Naive thymus-derived CD4-positive, alpha-beta T cell (primary cell): ENCODE results near the gene LSG1. TPM values are rescaled to one million over a fixed set of nuclear protein-coding genes. Genes with fewer than 3 reads are reported as not detected.

Experiments used
- ATAC-seq: fragments of 150-1000 bp; cut with Tn5 transposase; 2 replicates; pipeline ENCODE4 v1.10.0; 2021; ENCODE audit warnings: mild to moderate bottlenecking, moderate library complexity
- CTCF ChIA-PET: fragments of 350-600 bp; sonication (Branson Sonifier 250); formaldehyde crosslinking; loops from one replicate; lab custom pipeline; 2021; ENCODE audit warnings: antibody characterized with exemption; lab: Charles Lee
- POLR2A ChIA-PET: fragments of 350-600 bp; sonication (Branson Sonifier 250); formaldehyde crosslinking; loops from one replicate; lab custom pipeline; 2021; ENCODE audit warnings: antibody characterized with exemption, inconsistent platforms; lab: Charles Lee
- DNase-seq, 9 donors: peaks; one replicate each; pipeline versions ENCODE4 v3.0.0 to v3.0.0-alpha.2; 2020 to 2022; ENCODE audit warnings: mixed read lengths in 1 of 9
- H3K27ac ChIP-seq: one replicate; pipeline ENCODE4 v1.7.0; 2013; ENCODE audit warnings: mild to moderate bottlenecking, low read depth, low read length, moderate library complexity
- H3K27me3 ChIP-seq, 2 donors: one replicate each; pipeline ENCODE4 v1.7.0; 2013; ENCODE audit warnings: low read length in 2 of 2, mild to moderate bottlenecking in 2 of 2, moderate library complexity in 2 of 2; ENCODE audit not compliant: control insufficient read depth in 2 of 2, insufficient read depth in 2 of 2
- H3K36me3 ChIP-seq, 3 experiments: 1 replicate in 2 of 3; 2 replicates in 1 of 3; pipeline ENCODE4 v1.7.0; 2013; ENCODE audit warnings: low read length in 3 of 3, mild to moderate bottlenecking in 3 of 3, moderate library complexity in 1 of 3; ENCODE audit not compliant: insufficient read depth in 3 of 3, control insufficient read depth in 2 of 3
- H3K4me1 ChIP-seq, 2 donors: one replicate each; pipeline ENCODE4 v1.7.0; 2013; ENCODE audit warnings: low read length in 2 of 2, mild to moderate bottlenecking in 2 of 2, moderate library complexity in 1 of 2; ENCODE audit not compliant: control insufficient read depth in 2 of 2, insufficient read depth in 2 of 2
- H3K4me3 ChIP-seq: 2 replicates; pipeline ENCODE4 v1.7.0; 2013; ENCODE audit warnings: mild to moderate bottlenecking, low read length
- H3K9me3 ChIP-seq, 3 experiments: 1 replicate in 2 of 3; 2 replicates in 1 of 3; pipeline ENCODE4 v1.7.0; 2013; ENCODE audit warnings: low read length in 3 of 3; ENCODE audit not compliant: control insufficient read depth in 2 of 3
- H3K27ac Mint-ChIP-seq, 9 donors: one replicate each; pipeline ENCODE4 v1.8.0; 2020 to 2022; ENCODE audit warnings: mixed read lengths in 9 of 9, mild to moderate bottlenecking in 8 of 9, moderate library complexity in 5 of 9, inconsistent platforms in 2 of 9
- H3K27me3 Mint-ChIP-seq, 5 donors: one replicate each; pipeline ENCODE4 v1.8.0; 2021 to 2022; ENCODE audit warnings: mixed read lengths in 5 of 5, mild to moderate bottlenecking in 1 of 5
- H3K36me3 Mint-ChIP-seq, 5 donors: one replicate each; pipeline ENCODE4 v1.8.0; 2020 to 2022; ENCODE audit warnings: mixed read lengths in 5 of 5, mild to moderate bottlenecking in 3 of 5, inconsistent platforms in 1 of 5
- H3K4me1 Mint-ChIP-seq, 7 donors: one replicate each; pipeline ENCODE4 v1.8.0; 2020 to 2022; ENCODE audit warnings: mixed read lengths in 7 of 7, mild to moderate bottlenecking in 3 of 7, inconsistent platforms in 1 of 7
- H3K4me3 Mint-ChIP-seq, 10 donors: one replicate each; pipeline ENCODE4 v1.8.0; 2020 to 2022; ENCODE audit warnings: mild to moderate bottlenecking in 10 of 10, mixed read lengths in 10 of 10, moderate library complexity in 6 of 10, inconsistent platforms in 2 of 10
- H3K9me3 Mint-ChIP-seq, 11 donors: one replicate each; pipeline ENCODE4 v1.8.0; 2020 to 2022; ENCODE audit warnings: mixed read lengths in 11 of 11, mild to moderate bottlenecking in 4 of 11, inconsistent platforms in 1 of 11, moderate library complexity in 1 of 11
- intact Hi-C, 2 donors: fragments of 100-400 bp; cut with micrococcal nuclease; formaldehyde crosslinking; loops; one replicate each; pipeline ENCODE4 v1.15.1; 2023
- polyA plus RNA-seq, 2 donors: library from polyadenylated mRNA; unstranded; fragments of 300-500 nt; fragmentation: Illumina TruSeq; gene quantifications; one replicate each; pipeline ENCODE4 v1.2.3, GENCODE V29; 2021
- total RNA-seq, 6 experiments: library from RNA in 5 of 6; stranded (reverse) in 5 of 6; gene quantifications; 1 replicate in 5 of 6; 2 replicates in 1 of 6; pipeline ENCODE4 v1.2.3 and lab custom pipeline; 2021 to 2026

LSG1 gene
- total and polyA plus RNA-seq, 7 experiments from 2014 or later, result 18.4 to 59.2 (median 44.5) TPM

- Mint-ChIP-seq H3K4me3 (no peak overlapping the region), H3K27me3 (no peaks in the 10 kb centered on the region), H3K4me1 (no peaks in the 10 kb centered on the region), H3K36me3 (no peaks in the 10 kb centered on the region), H3K27ac (no peak overlapping the region), H3K9me3 (no peaks in the 10 kb centered on the region)
- Histone ChIP-seq H3K4me1 (no peaks in the 10 kb centered on the region), H3K4me3 (no peak overlapping the region), H3K27me3 (no peaks in the 10 kb centered on the region), H3K36me3 (no peaks in the 10 kb centered on the region), H3K27ac (no peak overlapping the region), H3K9me3 (no peaks in the 10 kb centered on the region)
- ChIA-PET CTCF (interaction anchor here (1.3 kb wide), 1 partner anchor 133 kb away, joined by 3 read pairs; no protein-coding TSS in a partner anchor), POLR2A (no interaction called here)
- DNase-seq (no peak), ATAC-seq (no peak)
- intact Hi-C loops, result no loop called here
Measured at GRCh38 chr3:194604837-194605236, 67.2 kb downstream of the LSG1 start.

- no peaks in the 10 kb centered on the region for H3K36me3 ChIP-seq
- ChIA-PET POLR2A (no interaction called here), CTCF (no interaction called here)
- H3K4me1 ChIP-seq, result no peaks in the 10 kb centered on the region
- no peaks in the 10 kb centered on the region for H3K27me3 ChIP-seq
- no peak overlapping the region for H3K27ac Mint-ChIP-seq
- no peak overlapping the region for H3K27ac ChIP-seq
- ATAC-seq (no peak), DNase-seq (no peak)
- no peaks in the 10 kb centered on the region for H3K4me1 Mint-ChIP-seq
- no peaks in the 10 kb centered on the region for H3K27me3 Mint-ChIP-seq
- H3K9me3 ChIP-seq, result no peaks in the 10 kb centered on the region
- no peak overlapping the region for H3K4me3 Mint-ChIP-seq
- no peaks in the 10 kb centered on the region for H3K36me3 Mint-ChIP-seq
- no peak overlapping the region for H3K4me3 ChIP-seq
- no peaks in the 10 kb centered on the region for H3K9me3 Mint-ChIP-seq
- intact Hi-C loops, result no loop called here
Measured at GRCh38 chr3:194604126-194604525, 67.9 kb downstream of the LSG1 start.

GRCh38 chr3:194602669-194603171 is 69.3 kb downstream of the LSG1 start:
- intact Hi-C loops, result no loop called here
- Histone ChIP-seq H3K4me1 (no peaks in the 10 kb centered on the region), H3K9me3 (no peaks in the 10 kb centered on the region), H3K36me3 (no peaks in the 10 kb centered on the region), H3K4me3 (no peak overlapping the region), H3K27me3 (no peaks in the 10 kb centered on the region), H3K27ac (no peak overlapping the region)
- H3K9me3 Mint-ChIP-seq, result no peaks in the 10 kb centered on the region
- H3K4me1 Mint-ChIP-seq, result no peaks in the 10 kb centered on the region
- no peak overlapping the region for H3K4me3 Mint-ChIP-seq
- DNase-seq (no peak), ATAC-seq (no peak)
- CTCF ChIA-PET, result interaction anchor here (0.7 kb wide), 2 partner anchors 586 to 784 kb away, joined by 3 read pairs; no protein-coding TSS in a partner anchor
- H3K27me3 Mint-ChIP-seq, result no peaks in the 10 kb centered on the region
- POLR2A ChIA-PET, result interaction anchor here (0.6 kb wide), 1 partner anchor 161 kb away, joined by 3 read pairs; no protein-coding TSS in a partner anchor
- H3K36me3 Mint-ChIP-seq, result no peaks in the 10 kb centered on the region
- H3K27ac Mint-ChIP-seq, result no peak overlapping the region

- Histone ChIP-seq H3K27ac (no peak overlapping the region), H3K27me3 (no peaks in the 10 kb centered on the region), H3K4me1 (no peaks in the 10 kb centered on the region), H3K9me3 (no peaks in the 10 kb centered on the region), H3K36me3 (no peaks in the 10 kb centered on the region), H3K4me3 (no peak overlapping the region)
- Mint-ChIP-seq H3K27ac (peak overlapping the region in 2 of 9 donors; percentile 38 to 46), H3K36me3 (no peaks in the 10 kb centered on the region), H3K9me3 (no peaks in the 10 kb centered on the region), H3K4me3 (no peak overlapping the region), H3K4me1 (peaks cover 0 to 5% (median 4%) of the 10 kb centered on the region in 7 donors), H3K27me3 (no peaks in the 10 kb centered on the region)
- ChIA-PET CTCF (no interaction called here), POLR2A (no interaction called here)
- DNase-seq (no peak), ATAC-seq (no peak)
- intact Hi-C loops, result no loop called here
Measured at GRCh38 chr3:194598771-194599557, 73.0 kb downstream of the LSG1 start.

- no peaks in the 10 kb centered on the region for H3K9me3 Mint-ChIP-seq
- H3K36me3 Mint-ChIP-seq, result no peaks in the 10 kb centered on the region
- H3K27me3 ChIP-seq, result no peaks in the 10 kb centered on the region
- no peak overlapping the region for H3K4me3 ChIP-seq
- no peaks in the 10 kb centered on the region for H3K4me1 ChIP-seq
- no peaks in the 10 kb centered on the region for H3K36me3 ChIP-seq
- CTCF ChIA-PET, result interaction anchor here (0.8 kb wide), 1 partner anchor 191 kb away, joined by 3 read pairs; no protein-coding TSS in a partner anchor
- ATAC-seq (no peak), DNase-seq (no peak)
- H3K27ac Mint-ChIP-seq, result no peak overlapping the region
- POLR2A ChIA-PET, result no interaction called here
- H3K27me3 Mint-ChIP-seq, result no peaks in the 10 kb centered on the region
- H3K4me3 Mint-ChIP-seq, result no peak overlapping the region
- H3K27ac ChIP-seq, result no peak overlapping the region
- intact Hi-C loops, result no loop called here
- H3K4me1 Mint-ChIP-seq, result peaks cover 0 to 7% (median 4%) of the 10 kb centered on the region in 7 donors
- H3K9me3 ChIP-seq, result no peaks in the 10 kb centered on the region
Measured at GRCh38 chr3:194596906-194597305, 75.1 kb downstream of the LSG1 start.

GRCh38 chr3:194592798-194593752 is 78.9 kb downstream of the LSG1 start:
- ATAC-seq (no peak), DNase-seq (no peak)
- Mint-ChIP-seq H3K27ac (no peak overlapping the region), H3K36me3 (peaks cover 0 to 12% (median 0%) of the 10 kb centered on the region in 5 donors), H3K4me1 (peaks cover 0 to 7% (median 4%) of the 10 kb centered on the region in 7 donors), H3K9me3 (peaks cover 0 to 6% (median 0%) of the 10 kb centered on the region in 11 donors), H3K4me3 (no peak overlapping the region), H3K27me3 (no peaks in the 10 kb centered on the region)
- POLR2A ChIA-PET, result interaction anchor here (1.4 kb wide), 1 partner anchor 9 kb away, joined by 8 read pairs; no protein-coding TSS in a partner anchor
- CTCF ChIA-PET, result interaction anchor here (0.9 to 1.5 kb wide), 4 partner anchors 9 to 121 kb away, joined by 3 to 7 read pairs (median 4); no protein-coding TSS in a partner anchor
- Histone ChIP-seq H3K36me3 (no peaks in the 10 kb centered on the region), H3K27ac (no peak overlapping the region), H3K27me3 (no peaks in the 10 kb centered on the region), H3K4me1 (no peaks in the 10 kb centered on the region), H3K4me3 (no peak overlapping the region), H3K9me3 (peaks cover 0 to 6% (median 0%) of the 10 kb centered on the region in 3 experiments)
- intact Hi-C loops, result loop anchor here in 1 of 2 donors (5.0 kb wide), 1 partner anchor 94 kb away; the partner anchor contains the start of gene FAM43A
